NCI-H82 treated with DMSO at 0.1 percent for 48 hours (cell line): ENCODE measurements around the gene BTG4.
A peak's percentile ranks its signal among the peaks of the same experiment; 100 is the strongest.

ENCODE experiments used
- DNase-seq: peaks from one replicate; lab custom pipeline; 2025; ENCODE audit not compliant: unreplicated experiment; lab: John Stamatoyannopoulos, UW

BTG4 gene

DNA sequence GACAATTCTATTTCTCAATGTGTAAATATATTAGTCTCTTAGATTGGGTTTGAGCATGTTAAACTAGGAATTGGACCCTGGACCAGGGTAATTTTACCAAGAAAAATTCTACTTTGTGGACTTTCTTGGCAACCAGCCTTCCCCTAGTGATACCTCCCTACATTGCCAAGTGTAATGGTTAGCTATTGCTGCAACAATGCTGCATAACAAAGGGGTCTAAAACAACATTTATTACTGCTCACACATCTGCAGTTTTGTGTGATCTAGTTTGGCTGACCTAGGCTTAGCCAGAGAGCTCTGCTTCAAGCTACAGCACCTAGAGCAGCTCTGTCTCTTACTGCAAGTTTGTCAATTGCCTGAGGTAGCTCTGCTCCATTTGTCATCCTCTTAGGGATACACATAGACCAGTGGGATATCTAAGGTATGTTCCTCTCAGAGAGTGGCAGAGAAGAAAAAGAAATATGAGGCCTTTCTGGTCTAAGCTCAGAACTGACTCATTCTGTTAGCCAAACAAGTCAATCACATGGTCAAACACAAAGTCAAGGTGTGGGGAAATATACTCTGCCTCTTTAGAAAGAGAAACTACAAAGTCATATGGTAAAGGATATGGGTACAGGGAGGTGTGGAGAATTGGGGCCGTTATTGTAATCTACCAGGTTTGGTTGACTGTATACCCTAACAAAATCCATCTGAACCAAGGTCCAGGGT, 26.4 kb upstream of the BTG4 start:
- no peak for DNase-seq

DNA sequence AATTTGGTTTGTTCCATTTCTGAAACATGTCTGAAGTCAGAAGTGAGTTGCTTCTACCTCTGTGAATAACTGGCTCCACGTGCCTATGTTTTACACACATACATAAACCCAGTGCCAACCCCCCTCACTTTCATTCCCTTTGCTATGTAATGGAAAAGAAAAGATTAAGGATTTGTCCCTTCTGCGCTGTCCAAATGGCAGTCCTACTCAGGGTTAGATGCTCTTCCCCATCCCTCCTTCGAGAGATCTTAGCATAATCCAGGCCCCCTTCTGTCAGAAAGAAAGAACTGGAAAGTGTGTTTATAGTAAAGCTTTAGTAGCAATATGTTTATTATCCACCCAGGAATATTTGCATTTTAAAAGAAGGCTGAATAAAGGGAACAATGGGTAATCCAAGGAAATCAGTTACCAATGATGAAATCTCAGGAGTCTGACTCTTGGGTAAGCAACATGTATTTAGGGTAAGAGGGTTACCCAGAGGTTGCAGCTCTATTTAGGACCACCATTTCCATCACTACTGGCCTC, 25.2 kb upstream of the BTG4 start:
- DNase-seq, result no peak

DNA sequence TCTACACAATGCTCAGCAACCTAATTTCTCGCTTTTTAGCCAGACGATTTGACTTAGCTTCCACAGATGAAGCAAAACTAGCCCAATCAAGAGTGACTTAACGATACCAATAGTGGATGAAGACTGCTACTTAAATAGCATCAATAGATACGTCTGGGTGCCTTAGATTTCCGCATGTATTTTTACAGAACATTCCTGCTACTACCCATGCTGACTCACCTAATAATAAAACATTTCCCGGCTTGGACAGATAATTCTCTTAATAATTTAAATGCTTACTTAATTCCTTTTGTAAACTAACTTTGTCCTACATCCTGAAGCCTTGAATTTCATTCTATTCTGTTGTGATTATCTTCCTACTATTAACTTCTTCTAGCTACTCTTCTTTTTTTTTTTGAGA, 23.1 kb upstream of the BTG4 start:
- no peak for DNase-seq

- DNase-seq, result no peak
Observed at GRCh38 chr11:111532365-111532709, 20.2 kb upstream of the BTG4 start.

DNA sequence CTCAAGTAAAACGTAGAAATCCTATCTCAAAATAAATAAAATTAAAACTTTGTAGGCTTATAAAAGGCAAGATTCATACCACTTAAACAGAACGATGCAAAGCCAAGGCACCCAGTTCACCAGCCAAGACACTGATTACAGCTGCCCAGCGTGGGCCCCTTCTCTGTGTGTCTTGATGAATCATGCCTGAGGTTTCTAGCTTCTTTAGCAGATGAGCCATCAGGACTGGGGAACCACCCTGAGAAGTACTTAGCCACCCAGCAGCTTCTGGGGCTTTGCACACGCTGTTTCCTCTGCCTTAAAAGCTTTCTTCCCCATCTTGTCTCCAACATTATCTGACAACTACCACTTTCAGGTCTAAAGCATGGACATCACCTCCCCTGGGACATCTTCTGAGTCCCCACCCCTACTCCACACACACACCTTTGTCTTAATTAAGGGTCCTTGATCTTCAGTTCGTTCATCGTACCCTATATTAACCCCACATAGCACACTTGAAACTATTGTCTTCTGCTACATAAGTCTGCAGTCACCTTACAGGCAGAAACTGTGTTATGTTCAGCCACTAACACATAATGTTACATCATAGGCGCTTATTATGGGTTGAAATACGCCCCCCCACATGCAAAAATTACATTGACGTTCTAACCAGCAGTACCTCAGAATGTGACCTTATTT, 19.6 kb upstream of the BTG4 start:
- DNase-seq, result no peak

GRCh38 chr11:111531136-111531535, 18.9 kb upstream of the BTG4 start:
- no peak for DNase-seq

DNA sequence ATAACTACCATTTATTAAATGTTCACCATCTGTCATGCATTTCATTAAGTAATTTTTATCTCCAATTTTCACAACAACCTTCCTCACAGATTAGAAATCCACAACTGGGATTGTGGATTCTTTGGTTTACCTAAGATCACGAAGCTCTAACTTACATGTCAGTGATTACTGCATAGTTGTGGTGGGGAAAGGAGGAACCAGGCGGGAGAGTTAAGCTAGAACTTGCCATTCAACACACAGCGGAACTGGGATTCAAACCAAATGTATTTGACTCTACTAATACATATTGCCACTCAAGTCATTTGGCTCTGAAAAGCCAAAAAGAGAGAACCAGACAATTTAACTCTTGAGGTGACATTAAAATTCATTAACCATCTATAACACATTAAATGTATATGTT, 17.9 kb upstream of the BTG4 start:
- DNase-seq, result no peak

- DNase-seq, result peak; percentile 30
Observed at GRCh38 chr11:111528557-111528956, 16.4 kb upstream of the BTG4 start.

GRCh38 chr11:111527279-111527678, 15.1 kb upstream of the BTG4 start:
- no peak for DNase-seq

GRCh38 chr11:111526501-111526900, 14.3 kb upstream of the BTG4 start:
- DNase-seq, result no peak

DNA sequence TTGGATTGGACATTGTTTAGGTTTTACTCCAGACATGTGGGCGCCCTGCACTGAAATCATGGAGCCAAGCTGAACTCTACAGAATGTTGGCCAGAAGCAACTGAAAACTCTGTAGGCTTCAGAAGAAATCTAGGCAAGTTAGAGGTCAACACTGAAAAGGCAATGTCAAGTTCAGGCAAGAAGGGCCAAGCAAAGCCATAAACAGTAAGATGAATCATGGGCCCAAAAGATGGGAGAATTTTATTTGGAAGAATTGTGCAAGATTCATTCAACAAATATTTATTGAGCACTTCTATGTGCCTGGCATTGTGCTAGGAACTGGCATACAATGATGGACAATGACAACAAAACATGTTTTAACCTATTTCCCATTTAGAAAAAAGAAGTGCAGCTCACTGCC, 13.3 kb upstream of the BTG4 start:
- no peak for DNase-seq

DNA sequence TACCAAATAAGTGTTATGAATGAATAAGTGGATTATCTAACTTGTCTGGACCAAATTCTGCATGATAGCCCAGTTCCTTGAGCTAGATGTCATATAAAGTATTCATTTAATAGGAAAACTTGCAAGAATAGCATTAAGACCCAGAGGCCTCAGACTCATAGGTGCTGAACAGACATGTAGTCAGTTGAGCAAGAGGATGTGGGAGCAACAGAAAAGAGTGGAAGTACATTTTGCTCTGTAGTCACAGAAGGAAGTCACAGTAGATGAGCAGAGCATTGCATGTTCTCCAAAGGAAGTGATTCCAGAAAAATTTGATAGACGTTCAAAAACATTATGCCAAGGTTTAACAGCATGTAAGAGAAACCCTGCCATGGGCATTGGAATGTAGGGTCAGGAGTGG, 11.9 kb upstream of the BTG4 start:
- no peak for DNase-seq

- no peak for DNase-seq
Observed at GRCh38 chr11:111523343-111523742, 11.2 kb upstream of the BTG4 start.

GRCh38 chr11:111522426-111522825, 10.2 kb upstream of the BTG4 start:
- no peak for DNase-seq

DNA sequence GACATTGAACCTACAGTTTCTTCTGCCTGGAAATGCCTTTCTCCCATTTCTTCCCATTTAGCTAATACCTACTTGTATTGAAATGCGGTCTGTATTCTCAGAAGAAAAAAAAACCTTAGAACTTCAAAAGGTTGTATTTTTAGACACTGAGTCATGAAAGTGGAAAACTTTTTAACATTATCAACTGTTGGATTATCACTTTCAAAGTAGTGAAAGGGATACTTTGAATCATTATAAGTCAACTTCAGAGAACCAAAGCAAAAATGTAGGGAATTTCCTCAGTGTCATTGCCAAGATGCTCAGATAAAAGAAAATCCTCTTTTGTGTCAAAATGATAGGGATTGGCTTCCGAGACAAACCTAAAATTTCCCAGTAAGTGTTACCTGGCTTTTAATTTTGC, 8.9 kb upstream of the BTG4 start:
- DNase-seq, result no peak

- DNase-seq, result no peak
Observed at GRCh38 chr11:111520560-111520959, 8.4 kb upstream of the BTG4 start.

DNA sequence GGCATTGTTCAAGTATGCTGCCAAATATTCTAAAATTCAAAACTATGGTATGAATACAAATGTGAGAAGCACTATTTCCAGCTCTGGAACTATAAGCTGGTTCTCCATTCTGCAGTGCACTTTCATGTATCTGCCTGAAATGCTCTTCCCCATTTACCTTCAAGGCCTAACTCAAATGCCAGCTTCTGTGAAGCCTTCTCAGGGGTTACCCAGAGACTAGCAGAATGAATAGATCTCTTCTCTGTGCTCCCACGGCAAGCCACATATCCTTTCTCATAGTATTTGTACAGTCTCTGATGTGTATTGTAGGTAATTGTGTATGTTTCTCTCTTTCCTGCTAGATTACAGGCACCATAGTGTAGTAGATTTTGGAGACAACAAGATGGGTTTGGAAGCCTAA, 6.5 kb upstream of the BTG4 start:
- DNase-seq, result no peak

DNA sequence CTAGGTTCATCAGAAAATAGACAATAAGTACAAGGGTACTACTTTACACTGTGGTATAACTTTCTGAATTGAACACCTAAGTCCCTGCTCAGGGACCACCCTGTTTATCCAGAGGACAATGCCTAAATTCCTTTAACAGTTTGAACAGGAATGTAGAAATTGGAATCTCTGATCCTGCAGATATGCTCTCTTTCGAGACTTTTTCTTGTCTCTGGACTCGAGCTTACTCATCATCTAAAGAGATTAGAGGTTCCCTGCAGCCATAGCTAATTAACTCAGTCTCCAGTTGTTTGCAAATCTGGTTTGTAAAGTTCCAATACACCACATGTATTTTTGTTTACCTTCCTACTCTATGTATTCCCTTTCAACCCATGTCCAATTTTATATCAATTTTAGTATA, 3.4 kb upstream of the BTG4 start:
- peak; percentile 26 for DNase-seq

- DNase-seq, result no peak
Observed at GRCh38 chr11:111514216-111515031, 2.2 kb upstream of the BTG4 start, which contains the start of gene HOATZ. Gene HOATZ (plus strand): TSS chr11:111514778. CDS start chr11:111514785, 7 bp downstream.

GRCh38 chr11:111513240-111513605, 1.0 kb upstream of the BTG4 start:
- DNase-seq, result no peak

DNA sequence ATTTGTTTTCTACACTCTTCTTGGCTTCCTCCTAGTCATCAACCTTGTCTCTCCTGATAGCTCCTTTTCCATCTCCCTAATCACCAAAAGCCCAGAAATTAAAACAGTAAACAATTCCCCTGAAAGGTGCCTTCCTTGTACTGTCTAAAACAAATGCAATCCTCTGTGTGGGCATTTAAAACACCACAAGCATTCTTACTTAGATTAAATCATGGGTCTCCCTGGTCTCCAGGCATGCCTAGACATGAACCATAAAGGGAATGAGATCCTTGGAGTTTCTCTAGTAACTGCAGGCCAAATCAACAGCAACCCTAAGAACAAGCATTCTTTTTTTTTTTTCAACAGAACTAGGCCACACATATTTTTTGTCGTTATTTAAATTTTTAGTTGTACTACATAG, 1.9 kb downstream of the BTG4 start:
- DNase-seq, result no peak

DNA sequence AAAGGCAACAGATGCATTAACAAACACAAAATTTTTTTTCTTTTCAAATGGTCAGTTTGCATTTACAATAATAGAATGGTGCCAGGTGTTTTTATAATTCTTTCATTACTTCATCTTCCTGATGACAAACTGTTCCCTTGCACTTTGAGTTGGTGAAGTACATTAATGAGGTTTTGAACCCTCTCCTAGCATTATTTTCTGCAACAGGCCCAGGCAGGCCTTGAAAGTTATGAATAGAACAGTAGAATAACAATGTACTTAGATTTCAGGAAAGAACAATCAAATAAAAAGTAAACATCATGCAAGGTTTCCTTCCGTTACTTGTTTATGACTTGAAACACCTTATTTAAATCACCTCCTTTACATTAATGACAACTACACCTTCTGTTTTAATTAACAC, 9.6 kb downstream of the BTG4 start:
- DNase-seq, result no peak
